Measurements from ENCODE around the gene FLAD1.

GRCh38 chr1:154962156-154962749 lies 20.9 kb upstream of the FLAD1 start:
- TF ChIP-seq CTCF (conservative IDR thresholded peaks at IDR 0.05; ENCODE audit: low read depth, low read length): no peak; the same call in 1 of the 2 replicates
- no peak for TF ChIP-seq EZH2 (IDR thresholded peaks at IDR 0.05; ENCODE audit: borderline replicate concordance, low read depth, low read length, poor library complexity, severe bottlenecking)
